Activated CD4-positive, alpha-beta memory T cell treated with anti-CD3 and anti-CD28 coated beads, Interleukin-2, amount 10 ng/mL, durations not matched to agents 7 days and 5 days (primary cell): ENCODE results near the gene LZTS2. TPM values are rescaled to one million over a fixed set of nuclear protein-coding genes. Genes with fewer than 3 reads are reported as not detected.

Experiments
- CTCF ChIA-PET: fragments of 350-600 bp; sonication (Branson Sonifier 250); formaldehyde crosslinking; loops from one replicate; lab custom pipeline; 2021; ENCODE audit warnings: antibody characterized with exemption, inconsistent platforms; lab: Charles Lee
- POLR2A ChIA-PET: fragments of 350-600 bp; sonication (Branson Sonifier 250); formaldehyde crosslinking; loops from one replicate; lab custom pipeline; 2021; ENCODE audit warnings: antibody characterized with exemption; lab: Charles Lee
- DNase-seq: peaks from one replicate; pipeline ENCODE4 v3.0.0-alpha.2; 2020
- H3K27ac Mint-ChIP-seq: one replicate; pipeline ENCODE4 v1.8.0; 2021; ENCODE audit warnings: mild to moderate bottlenecking, mixed read lengths
- H3K27me3 Mint-ChIP-seq: one replicate; pipeline ENCODE4 v1.8.0; 2021; ENCODE audit warnings: mixed read lengths
- H3K36me3 Mint-ChIP-seq: one replicate; pipeline ENCODE4 v1.8.0; 2021; ENCODE audit warnings: low read depth, mixed read lengths
- H3K4me1 Mint-ChIP-seq: one replicate; pipeline ENCODE4 v1.8.0; 2021; ENCODE audit warnings: mixed read lengths
- H3K4me3 Mint-ChIP-seq: one replicate; pipeline ENCODE4 v1.8.0; 2021; ENCODE audit warnings: mild to moderate bottlenecking, mixed read lengths
- H3K9me3 Mint-ChIP-seq: one replicate; pipeline ENCODE4 v1.8.0; 2021; ENCODE audit warnings: mixed read lengths
- total RNA-seq, 2 experiments: library from RNA; stranded (reverse); gene quantifications; one replicate each; pipeline ENCODE4 v1.2.3, GENCODE V29; 2021

Gene LZTS2
- 10 to 100 TPM; 17.3 to 18.5 TPM for total RNA-seq

GRCh38 chr10:100999742-101000126 is at the start of gene LZTS2:
TSS of gene LZTS2 (plus strand) at chr10:100999808. CDS start at chr10:101002539, 2,731 bp downstream.
- peaks cover 28% of the 10 kb centered on the region for H3K4me1 Mint-ChIP-seq
- POLR2A ChIA-PET: interaction anchor here (0.9 to 1.9 kb wide), 3 partner anchors 12 to 38 kb away, joined by 3 to 4 read pairs (median 4); no protein-coding TSS in a partner anchor

GRCh38 chr10:100960251-100960650 is 39.4 kb upstream of the LZTS2 start:
- peaks cover 46% of the 10 kb centered on the region for H3K36me3 Mint-ChIP-seq
- POLR2A ChIA-PET: no interaction called here
- CTCF ChIA-PET: no interaction called here
- H3K9me3 Mint-ChIP-seq: no peaks in the 10 kb centered on the region
- H3K27me3 Mint-ChIP-seq: no peaks in the 10 kb centered on the region
- H3K4me1 Mint-ChIP-seq: peaks cover 7% of the 10 kb centered on the region
- no peak overlapping the region for H3K27ac Mint-ChIP-seq
- no peak overlapping the region for H3K4me3 Mint-ChIP-seq
- DNase-seq: no peak

More at GRCh38 chr10:100999742-101000126, at the start of gene LZTS2:
- Mint-ChIP-seq H3K9me3 (no peaks in the 10 kb centered on the region), H3K36me3 (peaks cover under 1% of the 10 kb centered on the region), H3K27me3 (peaks cover 3% of the 10 kb centered on the region), H3K4me3 (peak within 1 kb of the TSS; percentile 77), H3K27ac (peak within 1 kb of the TSS; percentile 66)
- no peak for DNase-seq
- CTCF ChIA-PET: interaction anchor here (0.8 to 17.1 kb wide), 3 partner anchors 17 to 88 kb away, joined by 3 to 186 read pairs (median 3); no protein-coding TSS in a partner anchor

GRCh38 chr10:100962351-100963080 is 37.1 kb upstream of the LZTS2 start:
- Mint-ChIP-seq H3K36me3 (peaks cover 33% of the 10 kb centered on the region), H3K4me3 (no peak overlapping the region)

GRCh38 chr10:100963826-100964225 is 35.8 kb upstream of the LZTS2 start:
- Mint-ChIP-seq H3K36me3 (peaks cover 28% of the 10 kb centered on the region), H3K27ac (no peak overlapping the region), H3K4me1 (peaks cover 3% of the 10 kb centered on the region), H3K27me3 (no peaks in the 10 kb centered on the region), H3K4me3 (no peak overlapping the region), H3K9me3 (no peaks in the 10 kb centered on the region)
- DNase-seq: no peak
- ChIA-PET POLR2A (no interaction called here), CTCF (no interaction called here)

More at GRCh38 chr10:100962351-100963080, 37.1 kb upstream of the LZTS2 start:
- no peak for DNase-seq
- POLR2A ChIA-PET: no interaction called here
- CTCF ChIA-PET: interaction anchor here (1.0 kb wide), 1 partner anchor 88 kb away, joined by 3 read pairs; no protein-coding TSS in a partner anchor
- H3K27me3 Mint-ChIP-seq: no peaks in the 10 kb centered on the region
- H3K9me3 Mint-ChIP-seq: no peaks in the 10 kb centered on the region
- H3K27ac Mint-ChIP-seq: no peak overlapping the region
- H3K4me1 Mint-ChIP-seq: no peaks in the 10 kb centered on the region

GRCh38 chr10:100965820-100966219 is 33.8 kb upstream of the LZTS2 start:
- Mint-ChIP-seq H3K27me3 (no peaks in the 10 kb centered on the region), H3K36me3 (peaks cover 13% of the 10 kb centered on the region), H3K4me1 (peaks cover 11% of the 10 kb centered on the region), H3K9me3 (no peaks in the 10 kb centered on the region), H3K27ac (no peak overlapping the region), H3K4me3 (no peak overlapping the region)
- no peak for DNase-seq
- CTCF ChIA-PET: interaction anchor here (1.2 kb wide), 1 partner anchor 32 kb away, joined by 6 read pairs; no protein-coding TSS in a partner anchor
- POLR2A ChIA-PET: no interaction called here

GRCh38 chr10:100966887-100967286 is 32.7 kb upstream of the LZTS2 start:
- no peak overlapping the region for H3K27ac Mint-ChIP-seq
- peaks cover 11% of the 10 kb centered on the region for H3K4me1 Mint-ChIP-seq
- DNase-seq: no peak
- no peak overlapping the region for H3K4me3 Mint-ChIP-seq
- no peaks in the 10 kb centered on the region for H3K27me3 Mint-ChIP-seq
- POLR2A ChIA-PET: no interaction called here
- no peaks in the 10 kb centered on the region for H3K9me3 Mint-ChIP-seq
- CTCF ChIA-PET: interaction anchor here (1.0 to 1.4 kb wide), 3 partner anchors 9 to 21 kb away, joined by 3 to 4 read pairs (median 3); no protein-coding TSS in a partner anchor
- peaks cover 7% of the 10 kb centered on the region for H3K36me3 Mint-ChIP-seq

GRCh38 chr10:100967332-100967731 is 32.3 kb upstream of the LZTS2 start:
- Mint-ChIP-seq H3K27me3 (no peaks in the 10 kb centered on the region), H3K36me3 (peaks cover 7% of the 10 kb centered on the region), H3K9me3 (no peaks in the 10 kb centered on the region), H3K4me1 (peaks cover 11% of the 10 kb centered on the region), H3K4me3 (no peak overlapping the region), H3K27ac (no peak overlapping the region)
- ChIA-PET POLR2A (no interaction called here), CTCF (interaction anchor here (1.0 to 1.4 kb wide), 4 partner anchors 10 to 31 kb away, joined by 3 to 4 read pairs (median 3); no protein-coding TSS in a partner anchor)
- no peak for DNase-seq

- CTCF ChIA-PET: interaction anchor here (1.0 to 1.4 kb wide), 4 partner anchors 12 to 46 kb away, joined by 3 to 5 read pairs (median 4); no protein-coding TSS in a partner anchor
- H3K9me3 Mint-ChIP-seq: no peaks in the 10 kb centered on the region
- peaks cover 11% of the 10 kb centered on the region for H3K4me1 Mint-ChIP-seq
- no peaks in the 10 kb centered on the region for H3K27me3 Mint-ChIP-seq
- peak overlapping the region; percentile 34 for H3K4me3 Mint-ChIP-seq
- DNase-seq: no peak
- H3K36me3 Mint-ChIP-seq: no peaks in the 10 kb centered on the region
- no peak overlapping the region for H3K27ac Mint-ChIP-seq
- POLR2A ChIA-PET: no interaction called here
These were observed 31.4 kb upstream of the LZTS2 start for GRCh38 chr10:100968062-100968736.

GRCh38 chr10:100968863-100969186 is 30.8 kb upstream of the LZTS2 start:
- POLR2A ChIA-PET: no interaction called here
- H3K27me3 Mint-ChIP-seq: no peaks in the 10 kb centered on the region
- no peak overlapping the region for H3K4me3 Mint-ChIP-seq
- H3K36me3 Mint-ChIP-seq: no peaks in the 10 kb centered on the region
- CTCF ChIA-PET: interaction anchor here (1.0 kb wide), 1 partner anchor 45 kb away, joined by 5 read pairs; no protein-coding TSS in a partner anchor
- no peak overlapping the region for H3K27ac Mint-ChIP-seq
- DNase-seq: no peak
- H3K9me3 Mint-ChIP-seq: no peaks in the 10 kb centered on the region
- peaks cover 11% of the 10 kb centered on the region for H3K4me1 Mint-ChIP-seq

GRCh38 chr10:100969187-100970075 is 30.2 kb upstream of the LZTS2 start, which contains the start of gene SEMA4G:
TSS of gene SEMA4G (plus strand) at chr10:100969504. CDS start at chr10:100972913, 3,409 bp downstream.
- ChIA-PET POLR2A (no interaction called here), CTCF (interaction anchor here (0.8 to 1.0 kb wide), 3 partner anchors 20 to 45 kb away, joined by 3 to 4 read pairs (median 3); no protein-coding TSS in a partner anchor)
- Mint-ChIP-seq H3K36me3 (no peaks in the 10 kb centered on the region), H3K27me3 (no peaks in the 10 kb centered on the region), H3K9me3 (no peaks in the 10 kb centered on the region), H3K4me3 (peak within 1 kb of the TSS; percentile 34), H3K27ac (no peak within 1 kb of the TSS), H3K4me1 (peaks cover 11% of the 10 kb centered on the region)
- peak; percentile 29 for DNase-seq

- peak overlapping the region; percentile 2 for H3K4me3 Mint-ChIP-seq
- H3K36me3 Mint-ChIP-seq: no peaks in the 10 kb centered on the region
- ChIA-PET CTCF (interaction anchor here (0.7 to 1.0 kb wide), 4 partner anchors 21 to 59 kb away, joined by 3 to 4 read pairs (median 3); no protein-coding TSS in a partner anchor), POLR2A (no interaction called here)
- H3K9me3 Mint-ChIP-seq: no peaks in the 10 kb centered on the region
- H3K27me3 Mint-ChIP-seq: no peaks in the 10 kb centered on the region
- peaks cover 11% of the 10 kb centered on the region for H3K4me1 Mint-ChIP-seq
- no peak overlapping the region for H3K27ac Mint-ChIP-seq
- DNase-seq: peak; percentile 21
These were observed 29.3 kb upstream of the LZTS2 start for GRCh38 chr10:100970076-100970913.
